HG02623 (cell line): ENCODE measurements around the gene ARL14EP.

ENCODE experiments used
- ATAC-seq: cut with Tn5 transposase; IDR thresholded peaks from one replicate; pipeline ENCODE4 v1.9.1; 2021; ENCODE audit warnings: moderate library complexity; ENCODE audit not compliant: unreplicated experiment

The ARL14EP gene

GRCh38 chr11:30322826-30323710 is at the start of gene ARL14EP:
Gene ARL14EP (plus strand): TSS chr11:30323104. CDS start chr11:30330949, 7,845 bp downstream.
- ATAC-seq = peak; percentile 98

GRCh38 chr11:30277176-30277575 is 45.7 kb upstream of the ARL14EP start:
- no peak for ATAC-seq

GRCh38 chr11:30279796-30280195 is 43.1 kb upstream of the ARL14EP start:
- ATAC-seq = no peak

- peak; percentile 27 for ATAC-seq
Observed at GRCh38 chr11:30281476-30282288, 41.2 kb upstream of the ARL14EP start.

GRCh38 chr11:30282289-30282631 is 40.6 kb upstream of the ARL14EP start:
- ATAC-seq = peak; percentile 80

GRCh38 chr11:30284836-30285235 is 38.1 kb upstream of the ARL14EP start:
- ATAC-seq = no peak

GRCh38 chr11:30285416-30286121 is 37.3 kb upstream of the ARL14EP start:
- ATAC-seq = no peak

GRCh38 chr11:30291331-30291730 is 31.6 kb upstream of the ARL14EP start:
- ATAC-seq = no peak

GRCh38 chr11:30292545-30292944 is 30.4 kb upstream of the ARL14EP start:
- ATAC-seq = no peak

- no peak for ATAC-seq
Observed at GRCh38 chr11:30295178-30295885, 27.6 kb upstream of the ARL14EP start.

- no peak for ATAC-seq
Observed at GRCh38 chr11:30304620-30305019, 18.3 kb upstream of the ARL14EP start.

GRCh38 chr11:30310623-30311022 is 12.3 kb upstream of the ARL14EP start:
- ATAC-seq = peak; percentile 87

GRCh38 chr11:30311189-30311588 is 11.7 kb upstream of the ARL14EP start:
- ATAC-seq = no peak

- no peak for ATAC-seq
Observed at GRCh38 chr11:30312243-30312642, 10.7 kb upstream of the ARL14EP start.

GRCh38 chr11:30313580-30313979 is 9.3 kb upstream of the ARL14EP start:
- no peak for ATAC-seq

GRCh38 chr11:30314625-30315024 is 8.3 kb upstream of the ARL14EP start:
- no peak for ATAC-seq

GRCh38 chr11:30316237-30316636 is 6.7 kb upstream of the ARL14EP start:
- ATAC-seq = no peak

GRCh38 chr11:30317030-30317429 is 5.9 kb upstream of the ARL14EP start:
- peak; percentile 42 for ATAC-seq

- no peak for ATAC-seq
Observed at GRCh38 chr11:30321321-30321720, 1.6 kb upstream of the ARL14EP start.

GRCh38 chr11:30322191-30322590 is 713 bp upstream of the ARL14EP start:
- no peak for ATAC-seq
